HepG2 (cell line): Measurements from ENCODE around the gene FAM3A. TPM values are rescaled to one million over a fixed set of nuclear protein-coding genes. Genes with fewer than 3 reads are reported as not detected.

Experiments used
- ATAC-seq: fragments of 200-7000 bp; cut with Tn5 transposase; 3 replicates; pipeline ENCODE4 v1.9.1; 2020; ENCODE audit warnings: mild to moderate bottlenecking, moderate library complexity
- BruUV-seq: library from RNA; stranded (reverse); fragments of 400-500 nt; replicated peaks from 2 replicates; lab custom pipeline; 2021; lab: Mats Ljungman, UMichigan
- CTCF ChIA-PET: fragments of 300-600 bp; formaldehyde crosslinking; extraction: SDS; loops from one replicate; lab custom pipeline; 2021; ENCODE audit warnings: low total read pairs, inconsistent platforms, low intra/inter-chr PET ratio; lab: Yijun Ruan, JAX
- POLR2A ChIA-PET: fragments of 350-600 bp; sonication (Branson Sonifier 250); formaldehyde crosslinking; loops from one replicate; lab custom pipeline; 2020; ENCODE audit warnings: antibody characterized with exemption, inconsistent platforms; lab: Yijun Ruan, JAX
- DNase-seq: peaks from one replicate; pipeline ENCODE4 v3.0.0-alpha.2; 2015; ENCODE audit warnings: low spot score
- FAIRE-seq: peaks from 3 replicates; lab custom pipeline; 2011; peaks lifted over from hg19 to GRCh38; lab: Jason Lieb, UNC
- H2AFZ ChIP-seq: one replicate; pipeline ENCODE4 v1.6.1; 2011; ENCODE audit warnings: low read length, inconsistent platforms
- H3K27ac ChIP-seq: fragments of 300-600 bp; 3 replicates; pipeline ENCODE4 v1.8.0; 2011; ENCODE audit warnings: mixed run types, mild to moderate bottlenecking, mixed read lengths, low read length, inconsistent platforms; ENCODE audit not compliant: insufficient read depth; ENCODE audit errors: extremely low read length
- H3K27me3 ChIP-seq, 2 experiments: fragments of 200-600 bp in 1 of 2; 2 replicates in 1 of 2; 3 replicates in 1 of 2; pipeline versions ENCODE4 v1.6.0 to v1.8.0; 2011; ENCODE audit warnings: low read length in 2 of 2, mild to moderate bottlenecking in 2 of 2, moderate library complexity in 2 of 2, inconsistent platforms in 1 of 2; ENCODE audit not compliant: insufficient read depth in 2 of 2, control insufficient read depth in 1 of 2
- H3K36me3 ChIP-seq, 2 experiments: fragments of 200-600 bp in 1 of 2; replicated peaks in 1 of 2; 2 replicates in 1 of 2; 3 replicates in 1 of 2; pipeline versions ENCODE4 v1.5.1 to v1.8.0; 2011; ENCODE audit warnings: low read length in 2 of 2, inconsistent platforms in 1 of 2; ENCODE audit not compliant: insufficient read depth in 2 of 2, control insufficient read depth in 1 of 2
- H3K4me1 ChIP-seq: 2 replicates; pipeline ENCODE4 v1.5.1; 2012; ENCODE audit warnings: low read length, inconsistent platforms; ENCODE audit not compliant: insufficient read depth
- H3K4me2 ChIP-seq: 2 replicates; pipeline ENCODE4 v1.6.0; 2011; ENCODE audit warnings: low read depth, low read length, inconsistent platforms
- H3K4me3 ChIP-seq, 3 experiments: fragments of 200-600 bp in 1 of 3; sonication (generic), shearing (Covaris generic) in 1 of 3; replicated peaks in 1 of 3; 2 replicates each; pipeline ENCODE4 v1.5.1; 2011 to 2016; ENCODE audit warnings: low read length in 3 of 3, inconsistent platforms in 2 of 3, low read depth in 2 of 3, mild to moderate bottlenecking in 2 of 3, control low read depth in 1 of 3, mixed read lengths in 1 of 3; ENCODE audit not compliant: insufficient read depth in 1 of 3
- H3K79me2 ChIP-seq: one replicate; pipeline ENCODE4 v1.6.1; 2011; ENCODE audit warnings: low read length, inconsistent platforms; ENCODE audit not compliant: insufficient read depth
- H3K9ac ChIP-seq: 2 replicates; pipeline ENCODE4 v1.6.0; 2011; ENCODE audit warnings: mild to moderate bottlenecking, low read depth, low read length, inconsistent platforms; ENCODE audit not compliant: insufficient read depth
- H3K9me3 ChIP-seq: 2 replicates; pipeline ENCODE4 v1.5.1; 2012; ENCODE audit warnings: mild to moderate bottlenecking, low read length
- H4K20me1 ChIP-seq: 2 replicates; pipeline ENCODE4 v1.6.0; 2011; ENCODE audit warnings: inconsistent platforms, mild to moderate bottlenecking, low read length, moderate library complexity; ENCODE audit not compliant: insufficient read depth
- AGO2 ChIP-seq: fragments of 200-400 bp; formaldehyde crosslinking; optimal IDR thresholded peaks from 2 replicates; pipeline ENCODE3; 2017; ENCODE audit warnings: mild to moderate bottlenecking, low read depth, low read length, moderate library complexity
- AKAP8 ChIP-seq: sonication (generic); formaldehyde crosslinking; IDR thresholded peaks from 2 replicates; pipeline ENCODE4 v1.5.1; 2020; ENCODE audit warnings: mild to moderate bottlenecking, missing genetic modification reagents
- ASH2L ChIP-seq: fragments of 300-600, 200-600 bp; sonication (generic); IDR thresholded peaks from 2 replicates; pipeline ENCODE4 v1.7.0; 2017; ENCODE audit warnings: low read depth, mild to moderate bottlenecking, moderate library complexity, mixed read lengths, low read length; ENCODE audit not compliant: insufficient read length
- EEA1 ChIP-seq: sonication (generic); formaldehyde crosslinking; IDR thresholded peaks from 2 replicates; pipeline ENCODE4 v1.5.1; 2020; ENCODE audit warnings: mild to moderate bottlenecking, missing genetic modification reagents, borderline replicate concordance
- HOXD1 ChIP-seq: sonication (generic); formaldehyde crosslinking; IDR thresholded peaks from 2 replicates; pipeline ENCODE4 v1.5.0; 2020; ENCODE audit warnings: missing genetic modification reagents
- MXD1 ChIP-seq: sonication (generic); formaldehyde crosslinking; IDR thresholded peaks from 2 replicates; pipeline ENCODE4 v1.4.0; 2020; ENCODE audit warnings: mild to moderate bottlenecking, missing genetic modification reagents
- PRPF4 ChIP-seq: fragments of 200-400 bp; formaldehyde crosslinking; IDR thresholded peaks from 2 replicates; pipeline ENCODE4 v1.6.1; 2016; ENCODE audit warnings: low read length, low read depth; ENCODE audit not compliant: poor library complexity, severe bottlenecking
- SNAI1 ChIP-seq: sonication (generic); formaldehyde crosslinking; IDR thresholded peaks from 2 replicates; pipeline ENCODE4 v1.5.0; 2020; ENCODE audit warnings: mild to moderate bottlenecking, missing genetic modification reagents, borderline replicate concordance
- SNRNP70 ChIP-seq: fragments of 200-400 bp; formaldehyde crosslinking; IDR thresholded peaks from 2 replicates; pipeline ENCODE4 v1.6.1; 2017; ENCODE audit warnings: mild to moderate bottlenecking, low read depth, low read length, moderate library complexity
- ZBTB39 ChIP-seq: sonication (generic); formaldehyde crosslinking; IDR thresholded peaks from 2 replicates; pipeline ENCODE4 v1.5.0; 2020; ENCODE audit warnings: missing genetic modification reagents
- ZNF234 ChIP-seq: sonication (generic); formaldehyde crosslinking; conservative IDR thresholded peaks from 2 replicates; pipeline ENCODE4 v1.5.1; 2020; ENCODE audit warnings: mild to moderate bottlenecking, missing genetic modification reagents
- ZNF543 ChIP-seq: sonication (generic); formaldehyde crosslinking; IDR thresholded peaks from 2 replicates; pipeline ENCODE4 v1.4.0; 2020; ENCODE audit warnings: mild to moderate bottlenecking, missing genetic modification reagents
- ZNF737 ChIP-seq: sonication (generic); formaldehyde crosslinking; IDR thresholded peaks from 2 replicates; pipeline ENCODE4 v1.5.0; 2020; ENCODE audit warnings: missing genetic modification reagents, mild to moderate bottlenecking, borderline replicate concordance
- WGBS: methylation state at CpG from one replicate; pipeline ENCODE4 v1.1.6; 2017; ENCODE audit warnings: low lambda C conversion rate; 5-methylcytosine and 5-hydroxymethylcytosine counted together
- in situ Hi-C: cut with HindIII; loops from 2 replicates; pipeline ENCODE4 v1.10.0; 2017; ENCODE audit warnings: low pct_unique_long_range_greater_than_20kb; ENCODE audit not compliant: extremely low pct_ligation_motif_present
- intact Hi-C: fragments of 100-400 bp; cut with micrococcal nuclease; formaldehyde crosslinking; loops from one replicate; pipeline ENCODE4 v1.10.0; 2022; ENCODE audit not compliant: unreplicated experiment
- polyA plus RNA-seq, 8 experiments: library from polyadenylated mRNA; depleted of rRNA in 3 of 8; stranded (reverse) in 7 of 8; unstranded in 1 of 8; fragments of >200 nt; fragmentation: Illumina TruSeq in 4 of 8; extraction: Trizol in 4 of 8; gene quantifications; 2 replicates each; pipeline versions ENCODE4 v1.2.1 to v1.2.3, GENCODE V29; 2011 to 2016; ENCODE audit warnings: low read depth in 4 of 8, missing spikeins in 1 of 8, mixed read lengths in 1 of 8; ENCODE audit not compliant: insufficient read depth in 1 of 8
- total RNA-seq, 5 experiments: library from RNA; depleted of rRNA; stranded (reverse); fragments of >200 nt; fragmentation: Illumina TruSeq; extraction: Trizol; gene quantifications; 2 replicates each; pipeline ENCODE4 v1.2.3, GENCODE V29; 2016; ENCODE audit warnings: low read depth in 1 of 5

The FAM3A gene
- total and polyA plus RNA-seq, 2 of the 13 experiments (the other 11 are each of a cell fraction or from before 2014, with no cell fraction given), result 11.2 to 22.7 TPM

GRCh38 chrX:154477891-154478477, 38.0 kb downstream of the FAM3A start:
- H4K20me1 ChIP-seq, result no peaks in the 10 kb centered on the region
- in situ Hi-C loops, result no loop called here
- no peaks in the 10 kb centered on the region for H3K27me3 ChIP-seq
- no peak overlapping the region for H2AFZ ChIP-seq
- H3K4me3 ChIP-seq, result peak overlapping the region; percentile 12 to 60 (median 57); a peak in 4 of 6 replicates
- no peaks in the 10 kb centered on the region for H3K9me3 ChIP-seq
- POLR2A ChIA-PET, result interaction anchor here (0.8 to 1.3 kb wide), 5 partner anchors 12 to 108 kb away, joined by 4 to 11 read pairs (median 7); partner anchors contain the start of genes FAM3A, RPL10 and SLC10A3
- H3K79me2 ChIP-seq, result no peaks in the 10 kb centered on the region
- BruUV-seq, result no TSS peak
- peak overlapping the region; percentile 43; the same call in 1 of the 2 replicates for H3K9ac ChIP-seq
- TF ChIP-seq SNAI1 (CRISPR knock-in tag), result no peak
- TF ChIP-seq AGO2, result peak; percentile 52
- TF ChIP-seq, all 625 proteins: peak for 1
- Histone ChIP-seq H3K4me1 (peaks cover 8% of the 10 kb centered on the region), H3K27ac (no peak overlapping the region), H3K4me2 (peak overlapping the region; percentile 80), H3K36me3 (no peaks in the 10 kb centered on the region)
- DNase-seq (no peak), FAIRE-seq (no peak), ATAC-seq (no peak)
- 94% methylated on average over 11 of the region's 24 CpGs for WGBS
- CTCF ChIA-PET, result no interaction called here
- intact Hi-C loops, result no loop called here

GRCh38 chrX:154476821-154477220, 39.2 kb downstream of the FAM3A start:
- Histone ChIP-seq H2AFZ (no peak overlapping the region), H3K9me3 (no peaks in the 10 kb centered on the region), H3K4me2 (no peak overlapping the region), H3K9ac (no peak overlapping the region), H3K79me2 (no peaks in the 10 kb centered on the region), H3K4me3 (no peak overlapping the region), H3K27me3 (no peaks in the 10 kb centered on the region), H3K27ac (no peak overlapping the region), H4K20me1 (no peaks in the 10 kb centered on the region), H3K36me3 (no peaks in the 10 kb centered on the region), H3K4me1 (peaks cover 15% of the 10 kb centered on the region)
- FAIRE-seq (no peak), ATAC-seq (no peak), DNase-seq (no peak)
- in situ Hi-C loops (no loop called here), intact Hi-C loops (no loop called here)
- 88% methylated on average over 7 of the region's 8 CpGs for WGBS
- ChIA-PET POLR2A (no interaction called here), CTCF (no interaction called here)
- BruUV-seq, result no TSS peak
- no peak for TF ChIP-seq ZNF543 (CRISPR knock-in tag)
- TF ChIP-seq PRPF4, result no peak
- TF ChIP-seq EEA1 (CRISPR knock-in tag), result no peak
- no peak for TF ChIP-seq ZNF737 (CRISPR knock-in tag)
- no peak for TF ChIP-seq ZNF234 (CRISPR knock-in tag)
- no peak for TF ChIP-seq SNRNP70
- TF ChIP-seq HOXD1 (CRISPR knock-in tag), result no peak
- no peak for TF ChIP-seq MXD1
- no peak for TF ChIP-seq ZBTB39 (CRISPR knock-in tag)
- TF ChIP-seq ASH2L, result no peak
- no peak for TF ChIP-seq AKAP8
